IPS DF 19.7 (cell line): ENCODE data around the gene DLG2.

Source experiments
- DNase-seq: peaks from one replicate; pipeline ENCODE4 v3.0.0-alpha.2; 2013; ENCODE audit warnings: low read depth, low spot score

Gene DLG2

GRCh38 chr11:84024266-84024665, 1602.9 kb downstream of the DLG2 start:
- DNase-seq: no peak

GRCh38 chr11:84022695-84023094, 1604.4 kb downstream of the DLG2 start:
- DNase-seq: no peak

- DNase-seq: no peak
Measured at GRCh38 chr11:84022201-84022600, 1604.9 kb downstream of the DLG2 start.

- no peak for DNase-seq
Measured at GRCh38 chr11:84021291-84021690, 1605.9 kb downstream of the DLG2 start.

GRCh38 chr11:84019571-84020194, 1607.5 kb downstream of the DLG2 start:
- DNase-seq: no peak

GRCh38 chr11:84014539-84014938, 1612.6 kb downstream of the DLG2 start:
- DNase-seq: no peak

- DNase-seq: no peak
Measured at GRCh38 chr11:84012171-84012826, 1614.8 kb downstream of the DLG2 start.

GRCh38 chr11:84003181-84003580, 1624.0 kb downstream of the DLG2 start:
- no peak for DNase-seq

GRCh38 chr11:83998921-83999320, 1628.2 kb downstream of the DLG2 start:
- no peak for DNase-seq

GRCh38 chr11:83990160-83990733, 1636.9 kb downstream of the DLG2 start:
- no peak for DNase-seq

GRCh38 chr11:83982825-83983224, 1644.3 kb downstream of the DLG2 start:
- DNase-seq: no peak

- no peak for DNase-seq
Measured at GRCh38 chr11:83979593-83979992, 1647.6 kb downstream of the DLG2 start.

- no peak for DNase-seq
Measured at GRCh38 chr11:83978942-83979341, 1648.2 kb downstream of the DLG2 start.

- no peak for DNase-seq
Measured at GRCh38 chr11:83976086-83976485, 1651.1 kb downstream of the DLG2 start.

GRCh38 chr11:83972536-83972935, 1654.6 kb downstream of the DLG2 start:
- DNase-seq: no peak

GRCh38 chr11:83971063-83971462, 1656.1 kb downstream of the DLG2 start:
- no peak for DNase-seq

- no peak for DNase-seq
Measured at GRCh38 chr11:83970061-83970671, 1657.0 kb downstream of the DLG2 start.

- DNase-seq: no peak
Measured at GRCh38 chr11:83957038-83957900, 1669.9 kb downstream of the DLG2 start.

- no peak for DNase-seq
Measured at GRCh38 chr11:83956119-83956697, 1670.9 kb downstream of the DLG2 start.

- DNase-seq: no peak
Measured at GRCh38 chr11:83954780-83955179, 1672.4 kb downstream of the DLG2 start.

GRCh38 chr11:83951521-83951920, 1675.6 kb downstream of the DLG2 start:
- DNase-seq: no peak
